ENCODE measurements around the gene ZNF791.

DNA sequence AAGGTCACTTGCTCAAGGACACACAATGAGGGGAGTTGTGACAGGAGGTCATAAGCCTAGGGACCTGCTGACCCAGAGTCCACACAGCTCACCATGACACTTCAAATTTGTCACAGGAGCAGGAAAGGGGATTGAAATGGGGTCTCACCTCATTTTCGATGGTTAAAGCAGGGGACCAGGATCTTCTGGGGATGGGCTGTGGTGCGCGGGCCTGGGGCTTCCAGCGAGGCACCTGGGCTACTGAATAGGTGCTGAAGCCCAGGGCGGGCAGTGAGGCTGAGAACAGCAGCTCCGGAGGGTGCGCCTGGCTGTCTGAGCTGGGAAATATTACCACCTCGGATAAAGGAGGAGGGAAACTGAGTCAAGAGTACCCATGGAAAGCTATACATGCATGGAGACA, 44.8 kb downstream of the ZNF791 start:
- TF ChIP-seq, protein P1, sequence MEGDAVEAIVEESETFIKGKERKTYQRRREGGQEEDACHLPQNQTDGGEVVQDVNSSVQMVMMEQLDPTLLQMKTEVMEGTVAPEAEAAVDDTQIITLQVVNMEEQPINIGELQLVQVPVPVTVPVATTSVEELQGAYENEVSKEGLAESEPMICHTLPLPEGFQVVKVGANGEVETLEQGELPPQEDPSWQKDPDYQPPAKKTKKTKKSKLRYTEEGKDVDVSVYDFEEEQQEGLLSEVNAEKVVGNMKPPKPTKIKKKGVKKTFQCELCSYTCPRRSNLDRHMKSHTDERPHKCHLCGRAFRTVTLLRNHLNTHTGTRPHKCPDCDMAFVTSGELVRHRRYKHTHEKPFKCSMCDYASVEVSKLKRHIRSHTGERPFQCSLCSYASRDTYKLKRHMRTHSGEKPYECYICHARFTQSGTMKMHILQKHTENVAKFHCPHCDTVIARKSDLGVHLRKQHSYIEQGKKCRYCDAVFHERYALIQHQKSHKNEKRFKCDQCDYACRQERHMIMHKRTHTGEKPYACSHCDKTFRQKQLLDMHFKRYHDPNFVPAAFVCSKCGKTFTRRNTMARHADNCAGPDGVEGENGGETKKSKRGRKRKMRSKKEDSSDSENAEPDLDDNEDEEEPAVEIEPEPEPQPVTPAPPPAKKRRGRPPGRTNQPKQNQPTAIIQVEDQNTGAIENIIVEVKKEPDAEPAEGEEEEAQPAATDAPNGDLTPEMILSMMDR (IDR thresholded peaks at IDR 0.05), result no peak
- TF ChIP-seq POLR2A (IDR thresholded peaks at IDR 0.05) (no peak), POLR2AphosphoS5 (IDR thresholded peaks at IDR 0.05) (no peak)
